ENCODE data around the gene UBALD2. TPM values are rescaled to one million over a fixed set of nuclear protein-coding genes. Genes with fewer than 3 reads are reported as not detected.
A peak's percentile ranks its signal among the peaks of the same experiment; 100 is the strongest.
"Not testable (repeated sequence)": the region's sequence is repeated elsewhere in the genome, so short reads cannot be mapped to it uniquely, and the experiment has no call there.

The UBALD2 gene
- total RNA-seq, 2 experiments from 2014 or later: 260 to 406 TPM

- DNase-seq: peak; percentile 37
- CTCF ChIA-PET: interaction anchor here (1.0 to 2.2 kb wide), 11 partner anchors 9 to 57 kb away, joined by 3 to 7 read pairs (median 4); no protein-coding TSS in a partner anchor
- H3K4me1 Mint-ChIP-seq: peaks cover 67% of the 10 kb centered on the region
- H3K36me3 Mint-ChIP-seq: peaks cover 38% of the 10 kb centered on the region
- peak overlapping the region; percentile 84 for H3K4me3 Mint-ChIP-seq
- ATAC-seq: no peak
- peaks cover 3% of the 10 kb centered on the region for H3K27me3 Mint-ChIP-seq
- no peaks in the 10 kb centered on the region for H3K9me3 Mint-ChIP-seq (ENCODE audit: low read depth)
- H3K27ac Mint-ChIP-seq: peak overlapping the region; percentile 84
These were observed 26.2 kb upstream of the UBALD2 start for GRCh38 chr17:76238847-76239537.

DNA sequence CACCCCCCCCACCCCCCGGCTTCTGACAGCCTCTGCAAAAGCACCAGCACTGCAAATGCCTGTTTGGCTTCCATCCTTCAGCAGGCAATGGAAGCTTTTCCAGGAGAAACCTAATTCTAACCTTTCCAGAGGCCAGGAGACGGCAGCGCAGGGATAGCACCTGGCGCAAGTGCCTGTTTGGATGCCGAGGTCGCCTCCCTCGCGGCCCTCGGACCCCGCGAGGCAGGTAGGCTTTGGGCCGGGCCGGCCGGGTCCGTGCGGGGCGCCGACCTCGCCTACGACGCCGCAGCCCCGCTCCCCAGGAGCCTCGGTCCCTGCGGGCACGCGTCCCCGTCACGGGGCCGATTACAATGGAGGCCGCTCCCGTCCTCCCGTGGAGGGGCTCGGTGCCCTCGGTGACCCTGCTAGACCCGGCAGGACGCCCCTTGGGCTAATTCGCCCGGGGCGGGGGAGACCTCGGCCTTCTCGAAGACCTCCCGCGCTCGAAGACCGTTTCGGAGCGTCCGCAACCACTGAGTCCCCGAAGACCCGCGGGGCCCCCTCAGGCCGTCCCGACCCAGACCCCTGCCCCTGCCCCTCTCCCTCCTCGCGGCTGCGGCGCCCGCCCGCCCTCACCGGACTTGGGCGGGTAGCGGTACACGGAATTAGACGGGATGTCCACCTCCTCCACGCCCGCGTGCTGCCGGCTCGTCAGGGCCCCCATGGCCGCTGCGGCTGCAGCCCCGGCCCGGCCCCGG is 25.4 kb upstream of the UBALD2 start:
- peak overlapping the region; percentile 84 for H3K4me3 Mint-ChIP-seq
- H3K4me1 Mint-ChIP-seq: peaks cover 65% of the 10 kb centered on the region
- peak; percentile 28 for ATAC-seq
- no peaks in the 10 kb centered on the region for H3K9me3 Mint-ChIP-seq (ENCODE audit: low read depth)
- peaks cover 35% of the 10 kb centered on the region for H3K36me3 Mint-ChIP-seq
- peaks cover 3% of the 10 kb centered on the region for H3K27me3 Mint-ChIP-seq
- CTCF ChIA-PET: interaction anchor here (1.5 to 1.6 kb wide), 2 partner anchors 29 to 113 kb away, joined by 3 read pairs; no protein-coding TSS in a partner anchor
- peak overlapping the region; percentile 84 for H3K27ac Mint-ChIP-seq
- DNase-seq: peak; percentile 41

DNA sequence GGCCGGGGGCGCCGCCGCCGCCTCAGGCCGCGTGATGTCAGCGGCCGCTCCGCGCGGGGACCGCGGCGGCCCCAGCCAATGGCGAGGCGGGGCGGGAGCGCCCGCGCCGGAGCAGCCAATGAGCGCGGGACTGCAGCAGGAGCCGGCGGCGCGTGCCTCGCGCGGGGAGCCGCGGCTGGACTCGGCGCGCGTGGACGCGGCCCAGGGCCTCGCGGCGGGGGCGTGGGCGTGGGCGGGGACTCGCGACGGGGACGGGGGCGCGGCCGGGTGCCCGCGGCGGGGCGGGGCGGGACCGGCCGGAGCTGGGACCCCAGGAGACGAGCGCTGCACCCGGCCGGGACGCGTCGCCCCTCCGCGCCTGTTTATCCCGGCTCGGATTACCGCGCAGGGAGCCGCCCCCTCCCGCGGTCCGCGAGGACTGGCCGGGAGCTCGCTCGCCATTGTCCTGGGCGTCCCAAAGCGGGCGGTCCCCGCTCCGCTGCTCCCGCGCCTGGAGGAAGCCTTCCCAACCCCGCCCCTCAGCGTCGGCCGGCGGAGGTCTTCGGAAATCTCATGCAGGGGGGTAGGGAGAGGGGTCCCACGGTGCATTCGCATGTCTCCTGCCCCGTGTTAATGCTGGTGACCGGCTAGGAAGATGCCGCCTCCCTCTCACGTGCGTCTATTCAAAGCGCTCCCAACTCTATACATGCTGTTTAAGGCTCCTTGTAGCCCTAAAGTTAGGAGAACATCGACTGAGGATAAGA is 24.5 kb upstream of the UBALD2 start, which contains the start of gene RNF157:
TSS of gene RNF157 (minus strand) at position 33 of the 743 bp plus-strand sequence. CDS start 253 bp downstream, outside the sequence.
- peaks cover 67% of the 10 kb centered on the region for H3K4me1 Mint-ChIP-seq
- DNase-seq: peak; percentile 70
- peak within 1 kb of the TSS; percentile 84 for H3K4me3 Mint-ChIP-seq
- H3K36me3 Mint-ChIP-seq: peaks cover 34% of the 10 kb centered on the region
- no peaks in the 10 kb centered on the region for H3K9me3 Mint-ChIP-seq (ENCODE audit: low read depth)
- H3K27ac Mint-ChIP-seq: peak within 1 kb of the TSS; percentile 89
- ATAC-seq: peak; percentile 94
- CTCF ChIA-PET: interaction anchor here (0.6 to 2.6 kb wide), 9 partner anchors 20 to 114 kb away, joined by 3 to 12 read pairs (median 4); no protein-coding TSS in a partner anchor
- H3K27me3 Mint-ChIP-seq: peaks cover 3% of the 10 kb centered on the region

DNA sequence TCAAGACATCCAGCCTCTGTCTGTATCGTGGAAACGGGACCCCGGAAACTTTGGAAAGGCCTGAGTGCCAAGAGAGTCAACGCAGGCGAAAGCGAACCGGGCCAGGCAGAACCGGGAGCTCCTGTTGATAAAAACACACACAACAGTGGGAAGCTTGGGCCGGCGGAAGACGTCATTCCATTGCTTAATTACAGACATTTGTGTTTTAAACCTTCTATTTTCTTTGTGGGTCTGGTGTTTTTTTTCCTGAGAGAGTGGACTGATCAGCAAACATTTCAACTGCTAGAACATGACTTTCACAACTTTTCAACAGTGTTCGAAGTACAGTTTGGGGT is 24.0 kb upstream of the UBALD2 start:
- ATAC-seq (no peak), DNase-seq (no peak)
- CTCF ChIA-PET: interaction anchor here (0.8 to 2.6 kb wide), 8 partner anchors 20 to 115 kb away, joined by 3 to 12 read pairs (median 4); no protein-coding TSS in a partner anchor
- Mint-ChIP-seq H3K27ac (peak overlapping the region; percentile 89), H3K4me1 (peaks cover 68% of the 10 kb centered on the region), H3K27me3 (peaks cover 3% of the 10 kb centered on the region), H3K4me3 (peak overlapping the region; percentile 83), H3K36me3 (peaks cover 32% of the 10 kb centered on the region), H3K9me3 (ENCODE audit: low read depth) (no peaks in the 10 kb centered on the region)

DNA sequence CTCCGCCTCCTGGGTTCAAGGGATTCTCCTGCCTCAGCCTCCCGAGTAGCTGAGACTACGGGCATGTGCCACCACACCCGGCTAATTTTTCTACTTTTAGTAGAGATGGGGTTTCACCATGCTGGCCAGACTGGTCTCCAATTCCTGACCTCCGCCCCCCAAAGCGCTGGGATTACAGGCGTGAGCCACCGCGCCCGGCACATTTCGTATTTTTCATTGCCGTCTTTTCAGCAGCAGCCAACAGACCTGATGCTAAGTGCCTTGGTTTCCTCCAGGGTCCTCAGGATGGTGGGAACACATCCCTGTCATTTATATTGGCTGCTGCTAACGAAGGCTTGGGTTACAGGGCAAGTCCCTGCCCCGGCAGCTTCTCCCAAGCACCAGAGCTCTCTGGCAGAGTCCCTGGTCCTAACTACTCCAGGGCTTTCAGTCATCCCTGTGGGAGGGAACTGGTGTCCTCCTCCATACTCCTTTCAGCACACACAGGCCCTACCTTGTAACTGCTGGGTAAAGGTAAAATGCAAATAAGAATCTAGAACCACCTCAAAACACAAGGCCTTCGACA is 23.4 kb upstream of the UBALD2 start:
- Mint-ChIP-seq H3K4me1 (peaks cover 69% of the 10 kb centered on the region), H3K27ac (peak overlapping the region; percentile 89), H3K4me3 (peak overlapping the region; percentile 83), H3K27me3 (peaks cover 3% of the 10 kb centered on the region), H3K36me3 (peaks cover 27% of the 10 kb centered on the region), H3K9me3 (ENCODE audit: low read depth) (no peaks in the 10 kb centered on the region)
- CTCF ChIA-PET: interaction anchor here (0.8 to 2.6 kb wide), 6 partner anchors 21 to 115 kb away, joined by 3 to 12 read pairs (median 4); no protein-coding TSS in a partner anchor
- DNase-seq (peak; percentile 26), ATAC-seq (no peak)

DNA sequence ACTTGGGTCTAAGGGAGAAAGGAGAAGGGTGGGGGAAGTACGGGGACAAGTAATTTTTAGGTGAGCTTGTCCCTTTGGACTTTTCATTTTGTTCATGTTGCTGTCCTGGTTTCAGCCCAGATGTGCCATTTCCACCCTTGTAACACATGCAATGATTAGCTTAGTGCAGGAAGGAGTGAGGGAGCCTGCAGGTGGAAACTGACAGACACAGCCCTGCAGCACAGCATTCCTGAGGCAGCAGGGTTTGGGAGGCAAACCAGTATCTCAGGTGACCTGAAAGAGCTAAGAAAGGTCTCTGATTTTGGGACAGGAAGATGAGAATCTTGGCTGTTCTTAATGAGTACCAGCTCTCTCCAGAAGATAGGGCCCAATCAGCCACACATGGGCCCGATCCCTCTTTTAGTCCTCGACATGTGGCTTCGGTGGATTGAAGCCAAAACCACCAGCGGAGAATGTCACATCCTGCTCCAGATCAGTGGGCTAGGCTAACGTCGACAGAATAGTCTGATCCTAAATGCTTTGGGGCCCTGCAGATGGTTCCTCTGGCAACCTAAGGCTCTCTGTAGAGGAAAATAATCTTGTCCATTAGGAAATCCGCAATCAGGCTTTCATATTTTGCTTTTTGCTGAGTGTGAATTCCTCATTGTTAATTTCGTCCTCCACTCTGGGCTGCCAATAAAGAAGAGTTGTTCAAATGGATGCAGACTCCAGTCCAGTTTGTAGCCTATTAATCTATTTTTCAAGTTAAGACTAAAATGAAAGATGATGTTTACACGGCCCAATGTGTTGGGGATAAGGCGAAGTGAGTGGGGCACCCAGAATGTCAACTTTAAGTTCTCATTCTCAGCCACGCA is 21.1 kb upstream of the UBALD2 start:
- Mint-ChIP-seq H3K9me3 (ENCODE audit: low read depth) (no peaks in the 10 kb centered on the region), H3K27me3 (peaks cover 3% of the 10 kb centered on the region), H3K27ac (peak overlapping the region; percentile 52), H3K4me1 (peaks cover 68% of the 10 kb centered on the region), H3K36me3 (peaks cover 10% of the 10 kb centered on the region), H3K4me3 (no peak overlapping the region)
- ATAC-seq (no peak), DNase-seq (peak; percentile 26)
- CTCF ChIA-PET: interaction anchor here (1.1 to 7.8 kb wide), 10 partner anchors 8 to 64 kb away, joined by 3 to 83 read pairs (median 13); partner anchors contain the start of gene UBALD2

DNA sequence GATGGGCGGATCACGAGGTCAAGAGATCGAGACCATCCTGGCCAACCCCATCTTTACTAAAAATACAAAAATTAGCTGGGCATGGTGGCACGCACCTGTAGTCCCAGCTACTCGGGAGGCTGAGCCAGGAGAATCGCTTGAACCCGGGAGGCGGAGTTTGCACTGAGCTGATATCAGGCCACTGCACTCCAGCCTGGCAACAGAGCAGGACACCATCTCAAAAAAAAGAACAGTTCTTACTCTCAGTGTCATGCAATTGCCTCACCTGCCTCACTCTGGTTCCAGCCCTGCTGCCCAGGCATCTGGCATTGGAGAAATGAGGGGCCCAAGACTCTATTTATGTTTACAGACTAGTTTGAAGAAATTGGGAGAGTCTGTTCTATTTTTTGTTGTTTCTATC is 20.4 kb upstream of the UBALD2 start:
- not testable (repeated sequence) for H3K4me3 Mint-ChIP-seq; ATAC-seq; DNase-seq; H3K9me3 Mint-ChIP-seq (ENCODE audit: low read depth); H3K36me3 Mint-ChIP-seq; H3K27me3 Mint-ChIP-seq
- peaks cover 68% of the 10 kb centered on the region for H3K4me1 Mint-ChIP-seq
- H3K27ac Mint-ChIP-seq: peak overlapping the region; percentile 90
- CTCF ChIA-PET: interaction anchor here (1.0 to 7.8 kb wide), 10 partner anchors 9 to 65 kb away, joined by 3 to 83 read pairs (median 13); partner anchors contain the start of gene UBALD2

- Mint-ChIP-seq H3K27ac (peak overlapping the region; percentile 90), H3K36me3 (peaks cover under 1% of the 10 kb centered on the region), H3K9me3 (ENCODE audit: low read depth) (no peaks in the 10 kb centered on the region), H3K4me3 (peak overlapping the region; percentile 50), H3K27me3 (no peaks in the 10 kb centered on the region), H3K4me1 (peaks cover 73% of the 10 kb centered on the region)
- CTCF ChIA-PET: interaction anchor here (0.6 to 7.8 kb wide), 16 partner anchors 8 to 1099 kb away, joined by 3 to 83 read pairs (median 10); partner anchors contain the start of gene UBALD2
- ATAC-seq (peak; percentile 98), DNase-seq (peak; percentile 94)
These were observed 18.8 kb upstream of the UBALD2 start for GRCh38 chr17:76246080-76247066.

DNA sequence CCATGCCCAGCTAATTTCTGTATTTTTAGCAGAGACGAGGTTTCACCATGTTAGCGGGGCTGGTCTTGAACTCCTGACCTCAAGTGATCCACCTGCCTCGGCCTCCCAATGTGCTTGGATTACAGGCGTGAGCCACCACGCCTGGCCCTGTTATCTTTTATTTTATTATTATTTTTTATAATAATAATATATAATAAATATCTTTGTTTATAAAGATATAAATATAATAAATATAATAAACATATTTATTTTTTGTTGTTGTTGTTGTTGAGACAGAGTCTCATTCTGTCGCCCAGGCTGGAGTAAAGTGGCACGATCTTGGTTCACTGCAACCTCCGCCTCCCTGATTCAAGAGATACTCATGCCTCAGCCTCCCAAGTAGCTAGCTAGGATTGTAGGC is 17.8 kb upstream of the UBALD2 start:
- no peaks in the 10 kb centered on the region for H3K9me3 Mint-ChIP-seq (ENCODE audit: low read depth)
- H3K4me1 Mint-ChIP-seq: peaks cover 77% of the 10 kb centered on the region
- DNase-seq: no peak
- H3K27me3 Mint-ChIP-seq: no peaks in the 10 kb centered on the region
- no peak overlapping the region for H3K4me3 Mint-ChIP-seq
- peaks cover 1% of the 10 kb centered on the region for H3K36me3 Mint-ChIP-seq
- CTCF ChIA-PET: interaction anchor here (0.6 to 7.8 kb wide), 12 partner anchors 9 to 1098 kb away, joined by 3 to 83 read pairs (median 16); partner anchors contain the start of gene UBALD2
- peak overlapping the region; percentile 90 for H3K27ac Mint-ChIP-seq
- ATAC-seq: no peak

DNA sequence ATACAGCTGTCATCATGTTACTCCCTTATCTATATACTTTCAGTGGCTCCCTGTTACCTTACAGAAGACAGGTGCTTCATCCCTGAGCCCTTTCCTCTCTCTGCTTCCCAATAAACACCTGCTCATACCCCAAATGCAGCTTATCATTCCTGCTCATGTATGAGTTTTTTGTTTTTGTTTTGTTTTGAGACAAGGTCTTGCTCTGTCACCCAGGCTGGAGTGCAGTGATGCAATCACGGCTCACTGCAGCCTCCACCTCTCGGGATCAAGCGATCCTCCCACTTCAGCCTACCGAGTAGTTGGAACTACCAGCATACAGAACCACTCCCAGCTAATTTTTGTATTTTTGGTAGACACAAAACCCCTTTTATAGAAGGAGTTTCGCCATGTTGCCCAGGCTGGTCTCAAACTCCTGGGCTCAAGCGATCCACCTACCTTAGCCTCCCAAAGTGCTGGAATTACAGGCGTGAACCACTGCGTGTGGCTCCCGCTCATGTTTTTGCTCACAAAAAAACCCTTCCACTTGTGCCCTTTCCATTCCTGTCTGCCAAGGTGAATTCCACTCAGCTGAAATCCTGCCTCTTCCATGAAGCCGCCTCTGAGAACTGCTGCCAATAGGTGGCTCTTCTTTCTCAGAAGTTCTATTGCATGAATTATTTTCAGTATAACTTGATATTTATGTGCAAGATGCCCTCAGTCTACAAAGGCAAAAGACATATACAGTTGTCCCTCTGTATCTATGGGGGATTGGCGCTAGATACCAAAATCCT is 16.9 kb upstream of the UBALD2 start:
- Mint-ChIP-seq H3K27ac (peak overlapping the region; percentile 71), H3K36me3 (peaks cover 1% of the 10 kb centered on the region), H3K4me3 (no peak overlapping the region), H3K9me3 (ENCODE audit: low read depth) (no peaks in the 10 kb centered on the region), H3K4me1 (peaks cover 81% of the 10 kb centered on the region), H3K27me3 (no peaks in the 10 kb centered on the region)
- DNase-seq (no peak), ATAC-seq (no peak)
- CTCF ChIA-PET: interaction anchor here (0.6 to 7.8 kb wide), 9 partner anchors 10 to 68 kb away, joined by 3 to 83 read pairs (median 5); partner anchors contain the start of gene UBALD2

All from activated CD8-positive, alpha-beta memory T cell treated with anti-CD3 and anti-CD28 coated beads, Interleukin-2, amount 10 ng/mL, durations not matched to agents 7 days and 5 days (primary cell).